ENCODE results near the gene KIF4A. TPM values are rescaled to one million over a fixed set of nuclear protein-coding genes. Genes with fewer than 3 reads are reported as not detected.

KIF4A gene, protein sequence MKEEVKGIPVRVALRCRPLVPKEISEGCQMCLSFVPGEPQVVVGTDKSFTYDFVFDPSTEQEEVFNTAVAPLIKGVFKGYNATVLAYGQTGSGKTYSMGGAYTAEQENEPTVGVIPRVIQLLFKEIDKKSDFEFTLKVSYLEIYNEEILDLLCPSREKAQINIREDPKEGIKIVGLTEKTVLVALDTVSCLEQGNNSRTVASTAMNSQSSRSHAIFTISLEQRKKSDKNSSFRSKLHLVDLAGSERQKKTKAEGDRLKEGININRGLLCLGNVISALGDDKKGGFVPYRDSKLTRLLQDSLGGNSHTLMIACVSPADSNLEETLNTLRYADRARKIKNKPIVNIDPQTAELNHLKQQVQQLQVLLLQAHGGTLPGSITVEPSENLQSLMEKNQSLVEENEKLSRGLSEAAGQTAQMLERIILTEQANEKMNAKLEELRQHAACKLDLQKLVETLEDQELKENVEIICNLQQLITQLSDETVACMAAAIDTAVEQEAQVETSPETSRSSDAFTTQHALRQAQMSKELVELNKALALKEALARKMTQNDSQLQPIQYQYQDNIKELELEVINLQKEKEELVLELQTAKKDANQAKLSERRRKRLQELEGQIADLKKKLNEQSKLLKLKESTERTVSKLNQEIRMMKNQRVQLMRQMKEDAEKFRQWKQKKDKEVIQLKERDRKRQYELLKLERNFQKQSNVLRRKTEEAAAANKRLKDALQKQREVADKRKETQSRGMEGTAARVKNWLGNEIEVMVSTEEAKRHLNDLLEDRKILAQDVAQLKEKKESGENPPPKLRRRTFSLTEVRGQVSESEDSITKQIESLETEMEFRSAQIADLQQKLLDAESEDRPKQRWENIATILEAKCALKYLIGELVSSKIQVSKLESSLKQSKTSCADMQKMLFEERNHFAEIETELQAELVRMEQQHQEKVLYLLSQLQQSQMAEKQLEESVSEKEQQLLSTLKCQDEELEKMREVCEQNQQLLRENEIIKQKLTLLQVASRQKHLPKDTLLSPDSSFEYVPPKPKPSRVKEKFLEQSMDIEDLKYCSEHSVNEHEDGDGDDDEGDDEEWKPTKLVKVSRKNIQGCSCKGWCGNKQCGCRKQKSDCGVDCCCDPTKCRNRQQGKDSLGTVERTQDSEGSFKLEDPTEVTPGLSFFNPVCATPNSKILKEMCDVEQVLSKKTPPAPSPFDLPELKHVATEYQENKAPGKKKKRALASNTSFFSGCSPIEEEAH
- 2.7 and 4.1 TPM in 2 replicates for total RNA-seq

GRCh38 chrX:70289793-70290770 lies at the start of gene KIF4A, which contains the start of gene PDZD11:
Gene KIF4A, plus strand, starts transcription at chrX:70290104. Its CDS starts 355 bp downstream, at chrX:70290459.
Gene PDZD11, minus strand, starts transcription at chrX:70289927. Its CDS starts 586 bp downstream, at chrX:70289341.

GRCh38 chrX:70260104-70260503 lies 29.8 kb upstream of the KIF4A start, which contains the start of gene P2RY4:
Gene P2RY4, minus strand, starts transcription at chrX:70260204. Its CDS starts 580 bp downstream, at chrX:70259624.

GRCh38 chrX:70268034-70268433 lies 21.9 kb upstream of the KIF4A start, which contains the start of gene ARR3:
Gene ARR3, plus strand, starts transcription at chrX:70268334. Its CDS starts 1,052 bp downstream, at chrX:70269386.

GRCh38 chrX:70281951-70282350 lies 8.0 kb upstream of the KIF4A start, which contains the start of gene RAB41:
Gene RAB41, plus strand, starts transcription at chrX:70282172. Its CDS starts 46 bp downstream, at chrX:70282218.

GRCh38 chrX:70422851-70423341 lies 133.0 kb downstream of the KIF4A start, which contains the start of gene GDPD2:
Gene GDPD2, plus strand, starts transcription at chrX:70423314. Its CDS starts 1,671 bp downstream, at chrX:70424985.

GRCh38 chrX:70444326-70444945 lies 154.5 kb downstream of the KIF4A start, which contains the start of gene DLG3:
Gene DLG3, plus strand, starts transcription at chrX:70444835. Its CDS starts 367 bp downstream, at chrX:70445202.

Small RNAs within 50 kb of the gene (small RNA-seq; reads per million reads assigned to genes)
- gene RNA5SP507 = 0.12 reads per million
- not detected for gene RNU4-81P
- 0.89 reads per million, percentile 52 among the genes with 10 or more reads in this experiment for gene RNY4P23

Other genes starting within 250 kb of the KIF4A start
- not detected in 2 replicates for gene AWAT2, start 240.2 kb upstream of the KIF4A start, total RNA-seq
- gene OTUD6A, start 227.6 kb upstream of the KIF4A start, total RNA-seq = not detected in 2 replicates
- gene IGBP1, start 156.7 kb upstream of the KIF4A start, total RNA-seq = 59.4 and 167 TPM in 2 replicates
- gene DGAT2L6, start 112.6 kb upstream of the KIF4A start, total RNA-seq = not detected in 2 replicates
- not detected in 2 replicates for gene AWAT1, start 55.4 kb upstream of the KIF4A start, total RNA-seq
- under 0.01 and 0.43 TPM in 2 replicates for gene P2RY4, start 29.9 kb upstream of the KIF4A start, total RNA-seq
- not detected in 2 replicates for gene ARR3, start 21.8 kb upstream of the KIF4A start, total RNA-seq
- gene RAB41, start 7.9 kb upstream of the KIF4A start, total RNA-seq = not detected in 2 replicates
- gene PDZD11, start 177 bp upstream of the KIF4A start, total RNA-seq = 47.9 and 66.2 TPM in 2 replicates
- gene GDPD2, start 133.2 kb downstream of the KIF4A start, total RNA-seq = 0.11 TPM in 1 of 2 replicates, not detected in the other
- 23.6 TPM in 2 replicates for gene DLG3, start 154.7 kb downstream of the KIF4A start, total RNA-seq